ENCODE data around the gene MSX1.

MSX1 gene

DNA sequence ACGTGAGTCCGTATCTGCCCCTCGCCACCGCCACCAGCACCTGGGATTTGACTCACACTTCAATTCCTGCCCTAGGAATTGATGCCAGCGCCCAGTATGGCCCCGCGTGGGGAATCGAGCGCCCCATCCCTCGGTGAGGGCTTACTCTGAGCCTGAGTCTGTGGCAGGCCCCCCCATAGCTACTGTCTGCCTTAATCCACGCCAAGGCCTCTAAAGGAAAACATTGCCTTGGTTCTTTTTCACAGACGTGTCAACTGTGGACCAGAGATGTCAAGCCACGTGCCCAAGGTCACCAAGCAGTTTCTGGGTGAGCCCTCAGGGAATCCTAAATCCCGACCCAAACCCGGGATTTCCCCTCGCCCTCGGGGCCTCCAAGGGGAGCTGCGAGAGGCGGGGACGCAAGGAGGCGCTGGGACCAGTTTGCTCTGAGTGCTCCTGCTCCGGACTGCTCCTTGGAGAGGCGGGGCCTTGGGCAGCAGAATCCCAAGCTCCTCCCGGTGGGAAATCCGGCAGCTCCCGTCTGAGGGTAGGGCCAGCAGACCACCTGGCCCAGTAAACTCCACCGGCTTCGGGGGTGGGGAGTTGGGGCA lies 12.9 kb downstream of the MSX1 start:
- TF ChIP-seq, protein P1, sequence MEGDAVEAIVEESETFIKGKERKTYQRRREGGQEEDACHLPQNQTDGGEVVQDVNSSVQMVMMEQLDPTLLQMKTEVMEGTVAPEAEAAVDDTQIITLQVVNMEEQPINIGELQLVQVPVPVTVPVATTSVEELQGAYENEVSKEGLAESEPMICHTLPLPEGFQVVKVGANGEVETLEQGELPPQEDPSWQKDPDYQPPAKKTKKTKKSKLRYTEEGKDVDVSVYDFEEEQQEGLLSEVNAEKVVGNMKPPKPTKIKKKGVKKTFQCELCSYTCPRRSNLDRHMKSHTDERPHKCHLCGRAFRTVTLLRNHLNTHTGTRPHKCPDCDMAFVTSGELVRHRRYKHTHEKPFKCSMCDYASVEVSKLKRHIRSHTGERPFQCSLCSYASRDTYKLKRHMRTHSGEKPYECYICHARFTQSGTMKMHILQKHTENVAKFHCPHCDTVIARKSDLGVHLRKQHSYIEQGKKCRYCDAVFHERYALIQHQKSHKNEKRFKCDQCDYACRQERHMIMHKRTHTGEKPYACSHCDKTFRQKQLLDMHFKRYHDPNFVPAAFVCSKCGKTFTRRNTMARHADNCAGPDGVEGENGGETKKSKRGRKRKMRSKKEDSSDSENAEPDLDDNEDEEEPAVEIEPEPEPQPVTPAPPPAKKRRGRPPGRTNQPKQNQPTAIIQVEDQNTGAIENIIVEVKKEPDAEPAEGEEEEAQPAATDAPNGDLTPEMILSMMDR (IDR thresholded peaks at IDR 0.05; ENCODE audit: control extremely low read depth, extremely low read depth, low read depth, missing control alignments), result no peak
- ChIA-PET CTCF (no interaction called here), POLR2A (no interaction called here)
- no peak for DNase-seq (ENCODE audit: extremely low spot score)

- POLR2A ChIA-PET, result no interaction called here
- no peak for DNase-seq (ENCODE audit: extremely low spot score)
- TF ChIP-seq, protein P1 (IDR thresholded peaks at IDR 0.05; ENCODE audit: control extremely low read depth, extremely low read depth, low read depth, missing control alignments), result no peak
- CTCF ChIA-PET, result no interaction called here
Observed at GRCh38 chr4:4873203-4873602, 13.7 kb downstream of the MSX1 start.

- CTCF ChIA-PET, result no interaction called here
Observed at GRCh38 chr4:4874254-4874653, 14.8 kb downstream of the MSX1 start.

GRCh38 chr4:4875147-4875546 lies 15.7 kb downstream of the MSX1 start:
- TF ChIP-seq, protein P1 (IDR thresholded peaks at IDR 0.05; ENCODE audit: control extremely low read depth, extremely low read depth, low read depth, missing control alignments), result no peak
- no peak for DNase-seq (ENCODE audit: extremely low spot score)
- CTCF ChIA-PET, result interaction anchor here (1.3 kb wide), 1 partner anchor 386 kb away, joined by 3 read pairs; no protein-coding TSS in a partner anchor
- POLR2A ChIA-PET, result no interaction called here

More at GRCh38 chr4:4874254-4874653, 14.8 kb downstream of the MSX1 start:
- DNase-seq (ENCODE audit: extremely low spot score), result no peak
- TF ChIP-seq, protein P1 (IDR thresholded peaks at IDR 0.05; ENCODE audit: control extremely low read depth, extremely low read depth, low read depth, missing control alignments), result no peak
- POLR2A ChIA-PET, result no interaction called here

GRCh38 chr4:4875611-4876010 lies 16.1 kb downstream of the MSX1 start:
- POLR2A ChIA-PET, result no interaction called here
- no peak for DNase-seq (ENCODE audit: extremely low spot score)
- CTCF ChIA-PET, result interaction anchor here (0.6 to 1.3 kb wide), 2 partner anchors 292 to 387 kb away, joined by 3 read pairs; no protein-coding TSS in a partner anchor
- TF ChIP-seq, protein P1 (IDR thresholded peaks at IDR 0.05; ENCODE audit: control extremely low read depth, extremely low read depth, low read depth, missing control alignments), result no peak

GRCh38 chr4:4876945-4877661 lies 17.6 kb downstream of the MSX1 start:
- ChIA-PET CTCF (interaction anchor here (3.0 kb wide), 1 partner anchor 389 kb away, joined by 10 read pairs; no protein-coding TSS in a partner anchor), POLR2A (no interaction called here)

More at GRCh38 chr4:4876945-4877661, 17.6 kb downstream of the MSX1 start:
- no peak for DNase-seq (ENCODE audit: extremely low spot score)
- TF ChIP-seq, protein P1 (IDR thresholded peaks at IDR 0.05; ENCODE audit: control extremely low read depth, extremely low read depth, low read depth, missing control alignments), result no peak

Measured in GM10248 (cell line).